WTC11 (cell line): Measurements from ENCODE around the gene REX1BD. TPM values are rescaled to one million over a fixed set of nuclear protein-coding genes. Genes with fewer than 3 reads are reported as not detected.
A peak's percentile ranks its signal among the peaks of the same experiment; 100 is the strongest.

Source experiments
- CBFB ChIP-seq: sonication (generic); formaldehyde crosslinking; IDR thresholded peaks from 2 replicates; pipeline ENCODE4 v1.8.1; 2022; ENCODE audit warnings: mild to moderate bottlenecking, low read depth, missing genetic modification reagents
- FOXP1 ChIP-seq: sonication (generic); formaldehyde crosslinking; IDR thresholded peaks from 2 replicates; pipeline ENCODE4 v1.8.0; 2022; ENCODE audit warnings: missing genetic modification reagents, mild to moderate bottlenecking, moderate library complexity, borderline replicate concordance
- GABPB1 ChIP-seq: sonication (generic); formaldehyde crosslinking; IDR thresholded peaks from 2 replicates; pipeline ENCODE4 v1.8.1; 2023; ENCODE audit warnings: mild to moderate bottlenecking, missing genetic modification reagents
- GRHL2 ChIP-seq: fragments of 250-450 bp; sonication (Bioruptor Pico); IDR thresholded peaks from 2 replicates; pipeline ENCODE4 v1.8.0; 2022; ENCODE audit warnings: mild to moderate bottlenecking, moderate library complexity; ENCODE audit not compliant: insufficient replicate concordance, severe bottlenecking
- HMGA2 ChIP-seq: fragments of 250-450 bp; sonication (Bioruptor Pico); IDR thresholded peaks from 2 replicates; pipeline ENCODE4 v1.4.0; 2021; ENCODE audit warnings: mild to moderate bottlenecking, moderate library complexity
- IRF1 ChIP-seq: sonication (generic); formaldehyde crosslinking; IDR thresholded peaks from 2 replicates; pipeline ENCODE4 v1.8.0; 2023; ENCODE audit warnings: missing genetic modification reagents
- JUN ChIP-seq: sonication (generic); formaldehyde crosslinking; IDR thresholded peaks from 2 replicates; pipeline ENCODE4 v1.8.0; 2023; ENCODE audit warnings: mild to moderate bottlenecking, missing genetic modification reagents
- MAX ChIP-seq: sonication (generic); formaldehyde crosslinking; IDR thresholded peaks from 2 replicates; pipeline ENCODE4 v1.8.0; 2022; ENCODE audit warnings: mild to moderate bottlenecking, missing genetic modification reagents
- NFATC4 ChIP-seq: fragments of 250-450 bp; sonication (Bioruptor Pico); IDR thresholded peaks from 2 replicates; pipeline ENCODE4 v1.9.0; 2021; ENCODE audit warnings: mild to moderate bottlenecking
- NFYB ChIP-seq: sonication (generic); formaldehyde crosslinking; conservative IDR thresholded peaks from 2 replicates; pipeline ENCODE4 v1.8.0; 2022; ENCODE audit warnings: low read depth, missing genetic modification reagents
- RELA ChIP-seq: sonication (generic); formaldehyde crosslinking; IDR thresholded peaks from 2 replicates; pipeline ENCODE4 v1.8.1; 2022; ENCODE audit warnings: missing genetic modification reagents, mild to moderate bottlenecking, borderline replicate concordance
- SP1 ChIP-seq: sonication (generic); formaldehyde crosslinking; conservative IDR thresholded peaks from 2 replicates; pipeline ENCODE4 v1.8.1; 2022; ENCODE audit warnings: missing genetic modification reagents
- TEAD1 ChIP-seq: sonication (generic); formaldehyde crosslinking; IDR thresholded peaks from 2 replicates; pipeline ENCODE4 v1.8.0; 2022; ENCODE audit warnings: mild to moderate bottlenecking, missing genetic modification reagents
- ZNF416 ChIP-seq: fragments of 250-450 bp; sonication (Bioruptor Pico); IDR thresholded peaks from 2 replicates; pipeline ENCODE4 v1.9.0; 2021; ENCODE audit warnings: mild to moderate bottlenecking, inconsistent platforms
- total RNA-seq: library from RNA; stranded (reverse); gene quantifications from 3 replicates; pipeline ENCODE4 v1.2.3, GENCODE V29; 2021
- TF ChIP-seq, protein P1 (sequence below): fragments of 200-600 bp; IDR thresholded peaks from 2 replicates; pipeline ENCODE4 v1.8.0; 2022; ENCODE audit warnings: antibody characterized with exemption
- TF ChIP-seq, protein P2 (sequence below): sonication (generic); formaldehyde crosslinking; conservative IDR thresholded peaks from 2 replicates; pipeline ENCODE4 v1.8.1; 2023; ENCODE audit warnings: mild to moderate bottlenecking, low read depth, missing genetic modification reagents, moderate library complexity
- TF ChIP-seq, protein P3 (sequence below): sonication (generic); formaldehyde crosslinking; IDR thresholded peaks from 2 replicates; pipeline ENCODE4 v1.8.1; 2023; ENCODE audit warnings: mild to moderate bottlenecking, missing genetic modification reagents, borderline replicate concordance
- TF ChIP-seq, protein P4 (sequence below): sonication (generic); formaldehyde crosslinking; IDR thresholded peaks from 2 replicates; pipeline ENCODE4 v1.8.0; 2022; ENCODE audit warnings: mild to moderate bottlenecking, missing genetic modification reagents
- TF ChIP-seq, protein P5 (sequence below): sonication (generic); formaldehyde crosslinking; IDR thresholded peaks from 2 replicates; pipeline ENCODE4 v1.8.0; 2022; ENCODE audit warnings: mild to moderate bottlenecking, missing genetic modification reagents

Gene REX1BD
- total RNA-seq, 1 experiment from 2014 or later: 90.2 TPM

GRCh38 chr19:18571564-18572344, 16.8 kb upstream of the REX1BD start, which contains the start of gene UBA52 (continued):
- TF ChIP-seq, protein P1, sequence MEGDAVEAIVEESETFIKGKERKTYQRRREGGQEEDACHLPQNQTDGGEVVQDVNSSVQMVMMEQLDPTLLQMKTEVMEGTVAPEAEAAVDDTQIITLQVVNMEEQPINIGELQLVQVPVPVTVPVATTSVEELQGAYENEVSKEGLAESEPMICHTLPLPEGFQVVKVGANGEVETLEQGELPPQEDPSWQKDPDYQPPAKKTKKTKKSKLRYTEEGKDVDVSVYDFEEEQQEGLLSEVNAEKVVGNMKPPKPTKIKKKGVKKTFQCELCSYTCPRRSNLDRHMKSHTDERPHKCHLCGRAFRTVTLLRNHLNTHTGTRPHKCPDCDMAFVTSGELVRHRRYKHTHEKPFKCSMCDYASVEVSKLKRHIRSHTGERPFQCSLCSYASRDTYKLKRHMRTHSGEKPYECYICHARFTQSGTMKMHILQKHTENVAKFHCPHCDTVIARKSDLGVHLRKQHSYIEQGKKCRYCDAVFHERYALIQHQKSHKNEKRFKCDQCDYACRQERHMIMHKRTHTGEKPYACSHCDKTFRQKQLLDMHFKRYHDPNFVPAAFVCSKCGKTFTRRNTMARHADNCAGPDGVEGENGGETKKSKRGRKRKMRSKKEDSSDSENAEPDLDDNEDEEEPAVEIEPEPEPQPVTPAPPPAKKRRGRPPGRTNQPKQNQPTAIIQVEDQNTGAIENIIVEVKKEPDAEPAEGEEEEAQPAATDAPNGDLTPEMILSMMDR: no peak
- TF ChIP-seq, protein P2, sequence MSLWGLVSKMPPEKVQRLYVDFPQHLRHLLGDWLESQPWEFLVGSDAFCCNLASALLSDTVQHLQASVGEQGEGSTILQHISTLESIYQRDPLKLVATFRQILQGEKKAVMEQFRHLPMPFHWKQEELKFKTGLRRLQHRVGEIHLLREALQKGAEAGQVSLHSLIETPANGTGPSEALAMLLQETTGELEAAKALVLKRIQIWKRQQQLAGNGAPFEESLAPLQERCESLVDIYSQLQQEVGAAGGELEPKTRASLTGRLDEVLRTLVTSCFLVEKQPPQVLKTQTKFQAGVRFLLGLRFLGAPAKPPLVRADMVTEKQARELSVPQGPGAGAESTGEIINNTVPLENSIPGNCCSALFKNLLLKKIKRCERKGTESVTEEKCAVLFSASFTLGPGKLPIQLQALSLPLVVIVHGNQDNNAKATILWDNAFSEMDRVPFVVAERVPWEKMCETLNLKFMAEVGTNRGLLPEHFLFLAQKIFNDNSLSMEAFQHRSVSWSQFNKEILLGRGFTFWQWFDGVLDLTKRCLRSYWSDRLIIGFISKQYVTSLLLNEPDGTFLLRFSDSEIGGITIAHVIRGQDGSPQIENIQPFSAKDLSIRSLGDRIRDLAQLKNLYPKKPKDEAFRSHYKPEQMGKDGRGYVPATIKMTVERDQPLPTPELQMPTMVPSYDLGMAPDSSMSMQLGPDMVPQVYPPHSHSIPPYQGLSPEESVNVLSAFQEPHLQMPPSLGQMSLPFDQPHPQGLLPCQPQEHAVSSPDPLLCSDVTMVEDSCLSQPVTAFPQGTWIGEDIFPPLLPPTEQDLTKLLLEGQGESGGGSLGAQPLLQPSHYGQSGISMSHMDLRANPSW (CRISPR knock-in tag): no peak
- TF ChIP-seq GRHL2 (CRISPR knock-in tag) (no peak), MAX (CRISPR knock-in tag) (peak; percentile 99), RELA (CRISPR knock-in tag) (no peak; the same call in 1 of the 2 replicates), NFYB (CRISPR knock-in tag) (no peak; the same call in 1 of the 2 replicates), JUN (0 out of 2 replicates have a peak, but pooled peaks have one; percentile 57), HMGA2 (CRISPR knock-in tag) (no peak), CBFB (CRISPR knock-in tag) (no peak; the same call in 1 of the 2 replicates), SP1 (peak; percentile 100), NFATC4 (CRISPR knock-in tag) (no peak; the same call in 1 of the 2 replicates), FOXP1 (CRISPR knock-in tag) (peak; percentile 27; the same call in 1 of the 2 replicates), IRF1 (CRISPR knock-in tag) (no peak), TEAD1 (peak; percentile 87), ZNF416 (no peak), GABPB1 (CRISPR knock-in tag) (peak; percentile 92)
- TF ChIP-seq, protein P3, sequence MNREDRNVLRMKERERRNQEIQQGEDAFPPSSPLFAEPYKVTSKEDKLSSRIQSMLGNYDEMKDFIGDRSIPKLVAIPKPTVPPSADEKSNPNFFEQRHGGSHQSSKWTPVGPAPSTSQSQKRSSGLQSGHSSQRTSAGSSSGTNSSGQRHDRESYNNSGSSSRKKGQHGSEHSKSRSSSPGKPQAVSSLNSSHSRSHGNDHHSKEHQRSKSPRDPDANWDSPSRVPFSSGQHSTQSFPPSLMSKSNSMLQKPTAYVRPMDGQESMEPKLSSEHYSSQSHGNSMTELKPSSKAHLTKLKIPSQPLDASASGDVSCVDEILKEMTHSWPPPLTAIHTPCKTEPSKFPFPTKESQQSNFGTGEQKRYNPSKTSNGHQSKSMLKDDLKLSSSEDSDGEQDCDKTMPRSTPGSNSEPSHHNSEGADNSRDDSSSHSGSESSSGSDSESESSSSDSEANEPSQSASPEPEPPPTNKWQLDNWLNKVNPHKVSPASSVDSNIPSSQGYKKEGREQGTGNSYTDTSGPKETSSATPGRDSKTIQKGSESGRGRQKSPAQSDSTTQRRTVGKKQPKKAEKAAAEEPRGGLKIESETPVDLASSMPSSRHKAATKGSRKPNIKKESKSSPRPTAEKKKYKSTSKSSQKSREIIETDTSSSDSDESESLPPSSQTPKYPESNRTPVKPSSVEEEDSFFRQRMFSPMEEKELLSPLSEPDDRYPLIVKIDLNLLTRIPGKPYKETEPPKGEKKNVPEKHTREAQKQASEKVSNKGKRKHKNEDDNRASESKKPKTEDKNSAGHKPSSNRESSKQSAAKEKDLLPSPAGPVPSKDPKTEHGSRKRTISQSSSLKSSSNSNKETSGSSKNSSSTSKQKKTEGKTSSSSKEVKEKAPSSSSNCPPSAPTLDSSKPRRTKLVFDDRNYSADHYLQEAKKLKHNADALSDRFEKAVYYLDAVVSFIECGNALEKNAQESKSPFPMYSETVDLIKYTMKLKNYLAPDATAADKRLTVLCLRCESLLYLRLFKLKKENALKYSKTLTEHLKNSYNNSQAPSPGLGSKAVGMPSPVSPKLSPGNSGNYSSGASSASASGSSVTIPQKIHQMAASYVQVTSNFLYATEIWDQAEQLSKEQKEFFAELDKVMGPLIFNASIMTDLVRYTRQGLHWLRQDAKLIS (CRISPR knock-in tag): 0 out of 2 replicates have a peak, but pooled peaks have one; percentile 40
- TF ChIP-seq, protein P4, sequence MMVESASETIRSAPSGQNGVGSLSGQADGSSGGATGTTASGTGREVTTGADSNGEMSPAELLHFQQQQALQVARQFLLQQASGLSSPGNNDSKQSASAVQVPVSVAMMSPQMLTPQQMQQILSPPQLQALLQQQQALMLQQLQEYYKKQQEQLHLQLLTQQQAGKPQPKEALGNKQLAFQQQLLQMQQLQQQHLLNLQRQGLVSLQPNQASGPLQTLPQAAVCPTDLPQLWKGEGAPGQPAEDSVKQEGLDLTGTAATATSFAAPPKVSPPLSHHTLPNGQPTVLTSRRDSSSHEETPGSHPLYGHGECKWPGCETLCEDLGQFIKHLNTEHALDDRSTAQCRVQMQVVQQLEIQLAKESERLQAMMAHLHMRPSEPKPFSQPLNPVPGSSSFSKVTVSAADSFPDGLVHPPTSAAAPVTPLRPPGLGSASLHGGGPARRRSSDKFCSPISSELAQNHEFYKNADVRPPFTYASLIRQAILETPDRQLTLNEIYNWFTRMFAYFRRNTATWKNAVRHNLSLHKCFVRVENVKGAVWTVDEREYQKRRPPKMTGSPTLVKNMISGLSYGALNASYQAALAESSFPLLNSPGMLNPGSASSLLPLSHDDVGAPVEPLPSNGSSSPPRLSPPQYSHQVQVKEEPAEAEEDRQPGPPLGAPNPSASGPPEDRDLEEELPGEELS (CRISPR knock-in tag): peak; percentile 10; the same call in 1 of the 2 replicates
- TF ChIP-seq, protein P5, sequence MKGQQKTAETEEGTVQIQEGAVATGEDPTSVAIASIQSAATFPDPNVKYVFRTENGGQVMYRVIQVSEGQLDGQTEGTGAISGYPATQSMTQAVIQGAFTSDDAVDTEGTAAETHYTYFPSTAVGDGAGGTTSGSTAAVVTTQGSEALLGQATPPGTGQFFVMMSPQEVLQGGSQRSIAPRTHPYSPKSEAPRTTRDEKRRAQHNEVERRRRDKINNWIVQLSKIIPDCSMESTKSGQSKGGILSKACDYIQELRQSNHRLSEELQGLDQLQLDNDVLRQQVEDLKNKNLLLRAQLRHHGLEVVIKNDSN (CRISPR knock-in tag): peak; percentile 98
